GM08714 (cell line): Measurements from ENCODE around the gene PSMB7.

Experiments used
- H3K4me3 ChIP-seq: fragments of 200-500 bp; sonication (Bioruptor generic); 2 replicates; pipeline ENCODE4 v1.5.1; 2014; ENCODE audit warnings: mild to moderate bottlenecking, low read length, inconsistent platforms
- ZNF274 ChIP-seq: IDR thresholded peaks from 2 replicates; pipeline ENCODE4 v1.6.1; 2012; ENCODE audit warnings: mild to moderate bottlenecking, low read depth, low read length

PSMB7 gene

GRCh38 chr9:124369231-124369797 is 45.9 kb downstream of the PSMB7 start:
- H3K4me3 ChIP-seq = no peak overlapping the region

GRCh38 chr9:124368692-124369091 is 46.5 kb downstream of the PSMB7 start:
- H3K4me3 ChIP-seq = no peak overlapping the region
- no peak for TF ChIP-seq ZNF274

More at GRCh38 chr9:124369231-124369797, 45.9 kb downstream of the PSMB7 start:
- TF ChIP-seq ZNF274 = no peak

- no peak overlapping the region for H3K4me3 ChIP-seq
- no peak for TF ChIP-seq ZNF274
Measured at GRCh38 chr9:124366476-124367220, 48.6 kb downstream of the PSMB7 start.

- no peak overlapping the region for H3K4me3 ChIP-seq
- no peak for TF ChIP-seq ZNF274
Measured at GRCh38 chr9:124365036-124365435, 50.2 kb downstream of the PSMB7 start.

- TF ChIP-seq ZNF274 = no peak
Measured at GRCh38 chr9:124364141-124364540, 51.1 kb downstream of the PSMB7 start.

GRCh38 chr9:124363326-124364096 is 51.7 kb downstream of the PSMB7 start:
- no peak for TF ChIP-seq ZNF274
- no peak overlapping the region for H3K4me3 ChIP-seq

More at GRCh38 chr9:124364141-124364540, 51.1 kb downstream of the PSMB7 start:
- H3K4me3 ChIP-seq = no peak overlapping the region

- no peak overlapping the region for H3K4me3 ChIP-seq
- TF ChIP-seq ZNF274 = no peak
Measured at GRCh38 chr9:124361128-124361527, 54.1 kb downstream of the PSMB7 start.

GRCh38 chr9:124359855-124360678 is 55.2 kb downstream of the PSMB7 start:
- TF ChIP-seq ZNF274 = no peak

GRCh38 chr9:124359426-124359825 is 55.8 kb downstream of the PSMB7 start:
- H3K4me3 ChIP-seq = no peak overlapping the region
- TF ChIP-seq ZNF274 = no peak

More at GRCh38 chr9:124359855-124360678, 55.2 kb downstream of the PSMB7 start:
- H3K4me3 ChIP-seq = no peak overlapping the region

GRCh38 chr9:124358631-124359030 is 56.6 kb downstream of the PSMB7 start:
- no peak overlapping the region for H3K4me3 ChIP-seq
- TF ChIP-seq ZNF274 = no peak

GRCh38 chr9:124357721-124358361 is 57.4 kb downstream of the PSMB7 start:
- TF ChIP-seq ZNF274 = no peak
- no peak overlapping the region for H3K4me3 ChIP-seq

- no peak for TF ChIP-seq ZNF274
Measured at GRCh38 chr9:124356745-124357390, 58.4 kb downstream of the PSMB7 start.

More at GRCh38 chr9:124356745-124357390, 58.4 kb downstream of the PSMB7 start:
- H3K4me3 ChIP-seq = no peak overlapping the region
